AG10803 (cell line): ENCODE results near the gene AGER.

ENCODE experiments used
- DNase-seq: peaks from one replicate; pipeline ENCODE4 v3.0.0; 2010; ENCODE audit warnings: low read depth
- H3K4me3 ChIP-seq: 2 replicates; pipeline ENCODE4 v1.5.1; 2011; ENCODE audit warnings: mild to moderate bottlenecking, low read length, control low read depth
- CTCF ChIP-seq: conservative IDR thresholded peaks from 2 replicates; pipeline ENCODE4 v1.5.1; 2011; ENCODE audit warnings: mild to moderate bottlenecking, low read length, control low read depth, inconsistent platforms

Gene AGER

GRCh38 chr6:32176476-32177182, 7.4 kb downstream of the AGER start:
- peak overlapping the region; percentile 97 for H3K4me3 ChIP-seq
- TF ChIP-seq CTCF, result no peak
- DNase-seq, result peak; percentile 40

DNA sequence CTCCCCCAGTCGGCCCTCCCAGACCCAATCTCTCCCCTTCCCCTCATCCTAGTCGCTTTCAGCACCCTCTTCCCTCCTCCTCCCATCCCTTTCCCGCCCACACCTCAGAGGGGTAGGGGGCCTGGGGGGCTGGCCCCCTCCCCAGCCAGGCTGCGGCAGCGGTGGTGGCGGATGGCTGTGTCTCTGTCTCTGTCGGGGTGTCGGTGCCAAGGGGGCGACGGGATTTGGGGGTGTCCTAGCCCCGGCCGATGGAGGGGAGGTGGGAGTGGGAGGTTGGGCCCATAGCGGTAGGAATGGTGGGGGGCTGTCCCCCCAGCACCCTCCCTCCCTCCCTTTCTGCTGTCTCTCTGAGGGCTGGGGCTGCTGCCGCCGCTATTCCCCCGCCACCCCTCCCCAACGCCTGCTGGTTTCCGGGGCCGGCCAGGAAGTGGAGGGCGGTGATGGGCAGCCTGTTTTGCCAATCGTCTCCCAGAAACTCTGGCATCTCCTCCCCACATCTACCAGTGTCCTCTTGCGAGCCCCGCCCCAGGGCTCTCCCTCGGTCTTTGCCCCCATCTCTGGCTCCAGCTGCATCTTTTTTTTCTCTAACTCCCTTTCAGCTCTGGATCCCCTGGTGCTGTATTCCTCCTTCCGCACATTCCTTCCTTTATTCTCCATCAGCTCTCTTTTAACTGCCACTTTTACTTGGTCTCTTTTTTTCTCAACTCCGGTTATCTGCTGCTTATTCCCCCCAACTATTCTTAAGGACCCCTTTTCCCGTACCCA, 8.2 kb downstream of the AGER start, which contains the start of gene AGPAT1:
AGPAT1 (minus strand) TSS at position 374 of the 765 bp plus-strand sequence. CDS start 4,588 bp downstream, outside the sequence.
- no peak for TF ChIP-seq CTCF
- DNase-seq, result peak; percentile 98
- H3K4me3 ChIP-seq, result peak within 1 kb of the TSS; percentile 97

DNA sequence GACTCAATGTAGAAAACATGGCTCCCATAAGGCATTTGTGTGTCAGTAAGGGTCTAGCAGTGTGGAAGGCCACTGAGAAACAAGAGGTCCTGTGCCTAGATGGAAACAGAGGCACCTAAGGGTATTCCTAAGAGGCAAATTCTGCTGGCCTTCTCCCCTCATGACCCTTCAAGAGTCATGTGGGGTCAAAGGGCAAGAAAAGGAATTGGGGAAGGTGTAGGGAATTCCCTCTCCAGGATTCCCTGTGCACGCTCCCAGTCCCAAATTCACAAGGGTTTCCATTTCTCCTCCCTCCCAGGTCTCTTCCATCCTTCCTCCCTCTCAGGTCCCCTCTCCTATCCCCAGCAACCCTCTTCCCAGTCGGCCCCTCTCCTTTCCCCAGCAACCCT, 8.7 kb downstream of the AGER start:
- no peak for TF ChIP-seq CTCF
- H3K4me3 ChIP-seq, result peak overlapping the region; percentile 97
- no peak for DNase-seq

GRCh38 chr6:32174416-32174815, 9.6 kb downstream of the AGER start:
- peak overlapping the region; percentile 97 for H3K4me3 ChIP-seq
- TF ChIP-seq CTCF, result no peak

GRCh38 chr6:32173051-32173727, 10.9 kb downstream of the AGER start:
- DNase-seq, result no peak
- no peak overlapping the region for H3K4me3 ChIP-seq
- TF ChIP-seq CTCF, result no peak

More at GRCh38 chr6:32174416-32174815, 9.6 kb downstream of the AGER start:
- DNase-seq, result no peak

DNA sequence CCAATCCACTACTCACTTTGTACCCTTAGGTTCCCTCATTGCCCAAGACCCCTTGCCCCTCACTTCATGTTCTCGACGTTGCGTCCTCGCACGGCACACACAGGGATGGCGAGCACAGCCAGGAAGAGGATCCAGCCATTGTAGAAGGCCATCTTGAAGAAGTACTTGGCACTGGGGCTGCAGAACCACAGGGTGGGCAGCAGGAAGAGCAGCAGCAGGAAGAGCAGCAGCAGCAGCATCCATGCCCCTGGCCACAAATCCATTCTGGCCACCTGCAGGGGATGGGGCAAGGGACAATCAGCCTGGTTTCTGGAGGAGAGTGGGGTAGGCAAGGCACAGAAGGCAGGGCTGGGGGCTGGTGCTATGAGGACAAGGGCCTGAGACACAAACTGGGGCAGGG, 12.8 kb downstream of the AGER start:
- no peak for DNase-seq
- TF ChIP-seq CTCF, result no peak
- no peak overlapping the region for H3K4me3 ChIP-seq
